ENCODE measurements around the gene CAP2. TPM values are rescaled to one million over a fixed set of nuclear protein-coding genes. Genes with fewer than 3 reads are reported as not detected.

The CAP2 gene
- total RNA-seq, 4 donors from 2014 or later = 3.2 to 16.2 (median 10.6) TPM

GRCh38 chr6:17361013-17361412 is 32.4 kb upstream of the CAP2 start:
- intact Hi-C loops (cut with DNase I) = no loop called here
- DNase-seq = no peak
- no peak overlapping the region for H3K4me3 ChIP-seq (replicated peaks in 1 of 3)
- WGBS, 2 donors = 46 to 53% methylated on average over 3 of the region's 3 CpGs
- no peaks in the 10 kb centered on the region for H3K4me1 ChIP-seq
- no peaks in the 10 kb centered on the region for H3K36me3 ChIP-seq
- TF ChIP-seq CTCF (IDR thresholded peaks at IDR 0.05) (no peak), POLR2A (IDR thresholded peaks at IDR 0.05) (no peak)
- H3K27me3 ChIP-seq = no peaks in the 10 kb centered on the region
- H3K27ac ChIP-seq = no peak overlapping the region
- no peaks in the 10 kb centered on the region for H3K9me3 ChIP-seq

- TF ChIP-seq CTCF (IDR thresholded peaks at IDR 0.05) (no peak), POLR2A (IDR thresholded peaks at IDR 0.05) (no peak)
- no peaks in the 10 kb centered on the region for H3K27me3 ChIP-seq
- H3K9me3 ChIP-seq = no peaks in the 10 kb centered on the region
- no peak overlapping the region for H3K27ac ChIP-seq
- intact Hi-C loops (cut with DNase I) = no loop called here
- no peak for DNase-seq
- no peaks in the 10 kb centered on the region for H3K4me1 ChIP-seq
- no peaks in the 10 kb centered on the region for H3K36me3 ChIP-seq
- no peak overlapping the region for H3K4me3 ChIP-seq (replicated peaks in 1 of 3)
Observed at GRCh38 chr6:17365961-17366360, 27.4 kb upstream of the CAP2 start.

- no peak for TF ChIP-seq POLR2A (IDR thresholded peaks at IDR 0.05)
- no peak for TF ChIP-seq CTCF (IDR thresholded peaks at IDR 0.05)
- Histone ChIP-seq H3K4me1 (no peaks in the 10 kb centered on the region), H3K9me3 (no peaks in the 10 kb centered on the region), H3K27ac (no peak overlapping the region), H3K36me3 (no peaks in the 10 kb centered on the region), H3K4me3 (replicated peaks in 1 of 3) (no peak overlapping the region), H3K27me3 (no peaks in the 10 kb centered on the region)
- intact Hi-C loops (cut with DNase I) = no loop called here
- DNase-seq = no peak
- WGBS, 2 donors = 96 to 98% methylated on average over 1 of the region's 1 CpG
Observed at GRCh38 chr6:17367868-17368267, 25.5 kb upstream of the CAP2 start.

DNA sequence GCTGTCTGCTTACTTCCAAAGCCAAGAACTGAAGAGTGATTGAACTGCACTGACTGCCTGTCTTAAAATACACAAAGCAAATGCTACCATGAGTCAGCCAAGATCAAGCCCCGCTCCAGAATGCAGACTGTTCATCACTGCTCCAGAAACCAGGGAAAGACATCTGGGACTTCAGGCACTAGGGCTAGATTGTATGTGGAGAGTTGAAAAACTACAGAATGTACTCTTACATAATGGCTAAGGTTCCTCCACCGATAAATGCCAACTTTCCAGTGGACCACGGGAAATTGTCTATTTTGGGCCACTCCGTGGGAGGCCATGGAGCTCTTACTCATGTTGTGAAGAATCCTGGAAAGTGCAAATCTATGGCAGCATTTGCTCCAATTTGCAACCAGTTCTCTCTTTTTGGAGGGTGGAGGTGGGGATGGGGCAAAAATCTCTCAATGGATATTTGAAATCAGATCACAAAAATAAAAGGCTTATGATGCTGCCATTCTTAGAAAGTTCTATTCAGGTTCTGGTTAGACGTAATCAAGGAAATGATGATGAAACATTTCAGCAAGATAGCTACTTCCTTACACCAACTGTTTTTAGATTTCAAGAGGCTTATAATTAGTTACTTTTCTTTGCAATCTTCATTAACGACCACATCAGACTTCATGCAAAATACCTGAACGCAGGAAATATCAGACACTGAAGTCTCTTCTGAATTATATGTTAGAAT is 11.8 kb upstream of the CAP2 start:
- WGBS, 2 donors = 82 to 87% methylated on average over 7 of the region's 7 CpGs
- DNase-seq = no peak
- Histone ChIP-seq H3K4me3 (replicated peaks in 1 of 3) (no peak overlapping the region), H3K27ac (no peak overlapping the region), H3K27me3 (no peaks in the 10 kb centered on the region), H3K4me1 (no peaks in the 10 kb centered on the region), H3K36me3 (no peaks in the 10 kb centered on the region), H3K9me3 (no peaks in the 10 kb centered on the region)
- TF ChIP-seq POLR2A (IDR thresholded peaks at IDR 0.05) = no peak
- TF ChIP-seq CTCF (IDR thresholded peaks at IDR 0.05) = no peak
- intact Hi-C loops (cut with DNase I) = no loop called here

- intact Hi-C loops (cut with DNase I) = no loop called here
- WGBS, 2 donors = 72 to 80% methylated on average over 7 of the region's 7 CpGs
- Histone ChIP-seq H3K4me1 (no peaks in the 10 kb centered on the region), H3K27ac (no peak overlapping the region), H3K9me3 (no peaks in the 10 kb centered on the region), H3K27me3 (no peaks in the 10 kb centered on the region), H3K4me3 (replicated peaks in 1 of 3) (no peak overlapping the region), H3K36me3 (no peaks in the 10 kb centered on the region)
- no peak for TF ChIP-seq POLR2A (IDR thresholded peaks at IDR 0.05)
- TF ChIP-seq CTCF (IDR thresholded peaks at IDR 0.05) = no peak
- no peak for DNase-seq
Observed at GRCh38 chr6:17385660-17386059, 7.7 kb upstream of the CAP2 start.

Data from thyroid gland (tissue), 4 donors.